ENCODE measurements around the gene FZR1. TPM values are rescaled to one million over a fixed set of nuclear protein-coding genes. Genes with fewer than 3 reads are reported as not detected.

Gene FZR1
- total RNA-seq, 1 experiment from 2014 or later, result 59.1 TPM

DNA sequence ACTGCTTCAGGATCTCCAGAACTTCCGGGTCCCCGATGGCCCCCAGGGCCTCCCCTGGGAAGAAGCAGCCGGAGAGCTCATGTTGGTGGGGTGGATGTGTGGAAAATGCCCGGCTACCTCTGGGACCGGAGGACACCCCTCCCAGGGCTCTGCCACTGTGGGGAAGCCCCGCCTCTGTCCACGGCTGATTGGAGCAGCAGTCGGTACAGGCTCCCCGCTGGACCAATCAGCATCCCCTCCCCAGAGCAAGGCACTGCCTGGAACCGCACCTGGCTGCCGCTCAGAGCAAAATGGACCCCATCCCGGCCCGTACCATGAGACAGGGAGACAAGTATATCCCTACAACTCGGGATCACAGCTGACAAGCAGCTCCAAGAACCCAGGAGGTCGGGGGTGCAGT lies 12.1 kb upstream of the FZR1 start:
- Mint-ChIP-seq H3K36me3 (ENCODE audit: insufficient read depth, unreplicated experiment) (peaks cover 31% of the 10 kb centered on the region), H3K9me3 (ENCODE audit: unreplicated experiment) (no peaks in the 10 kb centered on the region), H3K4me3 (ENCODE audit: unreplicated experiment) (no peak overlapping the region), H3K4me1 (ENCODE audit: low read depth, unreplicated experiment) (peaks cover 5% of the 10 kb centered on the region), H3K27ac (ENCODE audit: unreplicated experiment) (no peak overlapping the region), H3K27me3 (ENCODE audit: insufficient read depth, unreplicated experiment) (no peaks in the 10 kb centered on the region)
- no peak for TF ChIP-seq CTCF (IDR thresholded peaks at IDR 0.05; ENCODE audit: insufficient read depth in 1 of 2, low read depth in 1 of 2, low read length in 1 of 2, severe bottlenecking in 1 of 2, unreplicated experiment in 1 of 2)
- POLR2A ChIA-PET, result interaction anchor here (0.5 kb wide), 1 partner anchor 75 kb away, joined by 4 read pairs; no protein-coding TSS in a partner anchor
- Histone ChIP-seq H3K27me3 (replicated peaks; ENCODE audit: control insufficient read depth, insufficient read depth, low read length) (no peaks in the 10 kb centered on the region), H3K9me3 (no peaks in the 10 kb centered on the region), H3K4me1 (peaks cover 4% of the 10 kb centered on the region; the same call in 1 of the 2 replicates), H3K4me3 (ENCODE audit: low read depth, low read length) (no peak overlapping the region), H3K36me3 (ENCODE audit: control insufficient read depth, insufficient read depth, low read length) (no peaks in the 10 kb centered on the region)
- intact Hi-C loops (cut with micrococcal nuclease; ENCODE audit: unreplicated experiment), result no loop called here
- no TSS peak for BruUV-seq (replicated peaks)
- DNase-seq, result peak; percentile 58 to 61
- CTCF ChIA-PET, result interaction anchor here (0.5 to 1.0 kb wide), 2 partner anchors 9 to 30 kb away, joined by 3 to 4 read pairs; no protein-coding TSS in a partner anchor

GRCh38 chr19:3494559-3494958 lies 11.6 kb upstream of the FZR1 start:
- BruUV-seq (replicated peaks), result no TSS peak
- peaks cover 4% of the 10 kb centered on the region; the same call in 1 of the 2 replicates for H3K4me1 ChIP-seq
- no peak for DNase-seq
- ChIA-PET CTCF (interaction anchor here (0.5 to 1.0 kb wide), 2 partner anchors 9 to 31 kb away, joined by 3 to 4 read pairs; no protein-coding TSS in a partner anchor), POLR2A (interaction anchor here (0.5 kb wide), 1 partner anchor 75 kb away, joined by 4 read pairs; no protein-coding TSS in a partner anchor)
- no peak overlapping the region for H3K4me3 ChIP-seq (ENCODE audit: low read depth, low read length)
- no peaks in the 10 kb centered on the region for H3K27me3 ChIP-seq (replicated peaks; ENCODE audit: control insufficient read depth, insufficient read depth, low read length)
- no peaks in the 10 kb centered on the region for H3K9me3 ChIP-seq
- H3K27me3 Mint-ChIP-seq (ENCODE audit: insufficient read depth, unreplicated experiment), result no peaks in the 10 kb centered on the region
- peaks cover 31% of the 10 kb centered on the region for H3K36me3 Mint-ChIP-seq (ENCODE audit: insufficient read depth, unreplicated experiment)
- intact Hi-C loops (cut with micrococcal nuclease; ENCODE audit: unreplicated experiment), result no loop called here
- no peaks in the 10 kb centered on the region for H3K9me3 Mint-ChIP-seq (ENCODE audit: unreplicated experiment)
- no peak for TF ChIP-seq CTCF (IDR thresholded peaks at IDR 0.05; ENCODE audit: insufficient read depth in 1 of 2, low read depth in 1 of 2, low read length in 1 of 2, severe bottlenecking in 1 of 2, unreplicated experiment in 1 of 2)
- H3K4me1 Mint-ChIP-seq (ENCODE audit: low read depth, unreplicated experiment), result peaks cover 5% of the 10 kb centered on the region
- H3K27ac Mint-ChIP-seq (ENCODE audit: unreplicated experiment), result no peak overlapping the region
- no peak overlapping the region for H3K4me3 Mint-ChIP-seq (ENCODE audit: unreplicated experiment)
- no peaks in the 10 kb centered on the region for H3K36me3 ChIP-seq (ENCODE audit: control insufficient read depth, insufficient read depth, low read length)

- no peak for TF ChIP-seq CTCF (IDR thresholded peaks at IDR 0.05; ENCODE audit: insufficient read depth in 1 of 2, low read depth in 1 of 2, low read length in 1 of 2, severe bottlenecking in 1 of 2, unreplicated experiment in 1 of 2)
- H3K27ac Mint-ChIP-seq (ENCODE audit: unreplicated experiment), result no peak overlapping the region
- H3K36me3 Mint-ChIP-seq (ENCODE audit: insufficient read depth, unreplicated experiment), result peaks cover 42% of the 10 kb centered on the region
- POLR2A ChIA-PET, result no interaction called here
- CTCF ChIA-PET, result no interaction called here
- no peak overlapping the region for H3K4me3 Mint-ChIP-seq (ENCODE audit: unreplicated experiment)
- no peaks in the 10 kb centered on the region for H3K27me3 Mint-ChIP-seq (ENCODE audit: insufficient read depth, unreplicated experiment)
- Histone ChIP-seq H3K27me3 (replicated peaks; ENCODE audit: control insufficient read depth, insufficient read depth, low read length) (no peaks in the 10 kb centered on the region), H3K4me1 (peaks cover 4% of the 10 kb centered on the region; the same call in 1 of the 2 replicates), H3K9me3 (no peaks in the 10 kb centered on the region), H3K4me3 (ENCODE audit: low read depth, low read length) (no peak overlapping the region), H3K36me3 (ENCODE audit: control insufficient read depth, insufficient read depth, low read length) (no peaks in the 10 kb centered on the region)
- H3K9me3 Mint-ChIP-seq (ENCODE audit: unreplicated experiment), result no peaks in the 10 kb centered on the region
- BruUV-seq (replicated peaks), result no TSS peak
- intact Hi-C loops (cut with micrococcal nuclease; ENCODE audit: unreplicated experiment), result loop anchor here (1.0 kb wide), 1 partner anchor 9 kb away; no protein-coding TSS in a partner anchor
- DNase-seq, result no peak
- peaks cover 11% of the 10 kb centered on the region for H3K4me1 Mint-ChIP-seq (ENCODE audit: low read depth, unreplicated experiment)
These were observed 9.5 kb upstream of the FZR1 start for GRCh38 chr19:3496392-3497273.

Data from Caco-2 (cell line).